Measurements from ENCODE around the gene MAP3K5.

DNA sequence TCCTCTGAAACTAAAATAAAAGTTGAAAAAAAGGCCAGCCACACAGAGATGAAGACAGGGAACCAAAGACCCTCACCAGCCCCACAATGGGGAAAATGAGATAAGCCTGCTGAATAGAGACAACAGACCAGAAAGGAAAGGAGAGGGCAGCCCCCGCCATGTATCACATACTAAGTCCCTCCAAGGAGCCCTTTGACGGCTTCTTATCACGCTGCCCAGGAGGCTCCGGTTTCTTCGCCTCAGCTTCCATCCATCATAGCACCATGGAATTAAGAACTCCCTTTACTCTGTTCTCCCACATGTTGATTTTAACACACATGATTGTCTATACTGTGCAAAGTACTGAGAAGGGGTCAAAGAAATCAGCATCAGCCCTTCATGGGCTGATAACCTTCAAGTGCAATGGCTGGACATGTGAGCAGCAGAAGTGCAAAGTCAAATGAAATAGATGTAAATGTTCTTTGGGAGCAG is 54.9 kb downstream of the MAP3K5 start:
- TF ChIP-seq, protein P1, sequence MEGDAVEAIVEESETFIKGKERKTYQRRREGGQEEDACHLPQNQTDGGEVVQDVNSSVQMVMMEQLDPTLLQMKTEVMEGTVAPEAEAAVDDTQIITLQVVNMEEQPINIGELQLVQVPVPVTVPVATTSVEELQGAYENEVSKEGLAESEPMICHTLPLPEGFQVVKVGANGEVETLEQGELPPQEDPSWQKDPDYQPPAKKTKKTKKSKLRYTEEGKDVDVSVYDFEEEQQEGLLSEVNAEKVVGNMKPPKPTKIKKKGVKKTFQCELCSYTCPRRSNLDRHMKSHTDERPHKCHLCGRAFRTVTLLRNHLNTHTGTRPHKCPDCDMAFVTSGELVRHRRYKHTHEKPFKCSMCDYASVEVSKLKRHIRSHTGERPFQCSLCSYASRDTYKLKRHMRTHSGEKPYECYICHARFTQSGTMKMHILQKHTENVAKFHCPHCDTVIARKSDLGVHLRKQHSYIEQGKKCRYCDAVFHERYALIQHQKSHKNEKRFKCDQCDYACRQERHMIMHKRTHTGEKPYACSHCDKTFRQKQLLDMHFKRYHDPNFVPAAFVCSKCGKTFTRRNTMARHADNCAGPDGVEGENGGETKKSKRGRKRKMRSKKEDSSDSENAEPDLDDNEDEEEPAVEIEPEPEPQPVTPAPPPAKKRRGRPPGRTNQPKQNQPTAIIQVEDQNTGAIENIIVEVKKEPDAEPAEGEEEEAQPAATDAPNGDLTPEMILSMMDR (IDR thresholded peaks at IDR 0.05), result no peak
- TF ChIP-seq POLR2A (IDR thresholded peaks at IDR 0.05), result no peak
